Measurements from ENCODE around the gene KIAA1755.

Gene KIAA1755

GRCh38 chr20:38210741-38211140 lies 49.8 kb downstream of the KIAA1755 start:
- Histone ChIP-seq H3K4me3 (ENCODE audit: low read depth, low read length) (no peak overlapping the region), H3K27ac (ENCODE audit: low read depth, low read length) (no peak overlapping the region), H2AFZ (ENCODE audit: low read length, unreplicated experiment) (no peak overlapping the region)

GRCh38 chr20:38209736-38210405 lies 50.7 kb downstream of the KIAA1755 start:
- Histone ChIP-seq H3K27me3 (ENCODE audit: insufficient read depth, low read length) (no peaks in the 10 kb centered on the region), H3K4me1 (ENCODE audit: control insufficient read depth, insufficient read depth, low read length, unreplicated experiment) (peaks cover 24% of the 10 kb centered on the region), H3K4me3 (ENCODE audit: low read depth, low read length) (no peak overlapping the region), H3K79me2 (ENCODE audit: control insufficient read depth, insufficient read depth, low read length, unreplicated experiment) (no peaks in the 10 kb centered on the region), H2AFZ (ENCODE audit: low read length, unreplicated experiment) (no peak overlapping the region), H3K36me3 (ENCODE audit: insufficient read depth, low read length) (no peaks in the 10 kb centered on the region), H3K27ac (ENCODE audit: low read depth, low read length) (no peak overlapping the region)

More at GRCh38 chr20:38210741-38211140, 49.8 kb downstream of the KIAA1755 start:
- no peaks in the 10 kb centered on the region for H3K27me3 ChIP-seq (ENCODE audit: insufficient read depth, low read length)
- H3K4me1 ChIP-seq (ENCODE audit: control insufficient read depth, insufficient read depth, low read length, unreplicated experiment), result peaks cover 24% of the 10 kb centered on the region
- H3K79me2 ChIP-seq (ENCODE audit: control insufficient read depth, insufficient read depth, low read length, unreplicated experiment), result no peaks in the 10 kb centered on the region
- H3K36me3 ChIP-seq (ENCODE audit: insufficient read depth, low read length), result no peaks in the 10 kb centered on the region

- H3K79me2 ChIP-seq (ENCODE audit: control insufficient read depth, insufficient read depth, low read length, unreplicated experiment), result no peaks in the 10 kb centered on the region
- no peak overlapping the region for H3K4me3 ChIP-seq (ENCODE audit: low read depth, low read length)
- no peak overlapping the region for H3K27ac ChIP-seq (ENCODE audit: low read depth, low read length)
- H3K4me1 ChIP-seq (ENCODE audit: control insufficient read depth, insufficient read depth, low read length, unreplicated experiment), result peaks cover 24% of the 10 kb centered on the region
- H3K36me3 ChIP-seq (ENCODE audit: insufficient read depth, low read length), result no peaks in the 10 kb centered on the region
- no peaks in the 10 kb centered on the region for H3K27me3 ChIP-seq (ENCODE audit: insufficient read depth, low read length)
- H2AFZ ChIP-seq (ENCODE audit: low read length, unreplicated experiment), result no peak overlapping the region
Observed at GRCh38 chr20:38209054-38209675, 51.4 kb downstream of the KIAA1755 start.

GRCh38 chr20:38208523-38208922 lies 52.0 kb downstream of the KIAA1755 start:
- Histone ChIP-seq H3K4me3 (ENCODE audit: low read depth, low read length) (no peak overlapping the region), H2AFZ (ENCODE audit: low read length, unreplicated experiment) (no peak overlapping the region), H3K27me3 (ENCODE audit: insufficient read depth, low read length) (no peaks in the 10 kb centered on the region), H3K79me2 (ENCODE audit: control insufficient read depth, insufficient read depth, low read length, unreplicated experiment) (no peaks in the 10 kb centered on the region), H3K27ac (ENCODE audit: low read depth, low read length) (no peak overlapping the region), H3K4me1 (ENCODE audit: control insufficient read depth, insufficient read depth, low read length, unreplicated experiment) (peaks cover 24% of the 10 kb centered on the region), H3K36me3 (ENCODE audit: insufficient read depth, low read length) (no peaks in the 10 kb centered on the region)

- peaks cover 24% of the 10 kb centered on the region for H3K4me1 ChIP-seq (ENCODE audit: control insufficient read depth, insufficient read depth, low read length, unreplicated experiment)
- H2AFZ ChIP-seq (ENCODE audit: low read length, unreplicated experiment), result no peak overlapping the region
- no peaks in the 10 kb centered on the region for H3K27me3 ChIP-seq (ENCODE audit: insufficient read depth, low read length)
- no peak overlapping the region for H3K4me3 ChIP-seq (ENCODE audit: low read depth, low read length)
- no peak overlapping the region for H3K27ac ChIP-seq (ENCODE audit: low read depth, low read length)
- no peaks in the 10 kb centered on the region for H3K79me2 ChIP-seq (ENCODE audit: control insufficient read depth, insufficient read depth, low read length, unreplicated experiment)
- H3K36me3 ChIP-seq (ENCODE audit: insufficient read depth, low read length), result no peaks in the 10 kb centered on the region
Observed at GRCh38 chr20:38208088-38208487, 52.4 kb downstream of the KIAA1755 start.

- Histone ChIP-seq H2AFZ (ENCODE audit: low read length, unreplicated experiment) (no peak overlapping the region), H3K27me3 (ENCODE audit: insufficient read depth, low read length) (no peaks in the 10 kb centered on the region), H3K4me1 (ENCODE audit: control insufficient read depth, insufficient read depth, low read length, unreplicated experiment) (peaks cover 24% of the 10 kb centered on the region), H3K27ac (ENCODE audit: low read depth, low read length) (no peak overlapping the region), H3K4me3 (ENCODE audit: low read depth, low read length) (no peak overlapping the region), H3K79me2 (ENCODE audit: control insufficient read depth, insufficient read depth, low read length, unreplicated experiment) (no peaks in the 10 kb centered on the region), H3K36me3 (ENCODE audit: insufficient read depth, low read length) (no peaks in the 10 kb centered on the region)
Observed at GRCh38 chr20:38207621-38208020, 52.9 kb downstream of the KIAA1755 start.

GRCh38 chr20:38205001-38205400 lies 55.5 kb downstream of the KIAA1755 start:
- no peak overlapping the region for H3K27ac ChIP-seq (ENCODE audit: low read depth, low read length)
- H3K79me2 ChIP-seq (ENCODE audit: control insufficient read depth, insufficient read depth, low read length, unreplicated experiment), result no peaks in the 10 kb centered on the region
- no peak overlapping the region for H2AFZ ChIP-seq (ENCODE audit: low read length, unreplicated experiment)

GRCh38 chr20:38203981-38204357 lies 56.6 kb downstream of the KIAA1755 start:
- no peak overlapping the region for H3K4me3 ChIP-seq (ENCODE audit: low read depth, low read length)
- H2AFZ ChIP-seq (ENCODE audit: low read length, unreplicated experiment), result no peak overlapping the region

More at GRCh38 chr20:38205001-38205400, 55.5 kb downstream of the KIAA1755 start:
- Histone ChIP-seq H3K4me1 (ENCODE audit: control insufficient read depth, insufficient read depth, low read length, unreplicated experiment) (peaks cover 19% of the 10 kb centered on the region), H3K4me3 (ENCODE audit: low read depth, low read length) (no peak overlapping the region), H3K27me3 (ENCODE audit: insufficient read depth, low read length) (no peaks in the 10 kb centered on the region), H3K36me3 (ENCODE audit: insufficient read depth, low read length) (no peaks in the 10 kb centered on the region)

GRCh38 chr20:38203337-38203980 lies 57.1 kb downstream of the KIAA1755 start:
- Histone ChIP-seq H2AFZ (ENCODE audit: low read length, unreplicated experiment) (no peak overlapping the region), H3K27me3 (ENCODE audit: insufficient read depth, low read length) (no peaks in the 10 kb centered on the region), H3K79me2 (ENCODE audit: control insufficient read depth, insufficient read depth, low read length, unreplicated experiment) (no peaks in the 10 kb centered on the region), H3K27ac (ENCODE audit: low read depth, low read length) (no peak overlapping the region), H3K4me3 (ENCODE audit: low read depth, low read length) (no peak overlapping the region), H3K4me1 (ENCODE audit: control insufficient read depth, insufficient read depth, low read length, unreplicated experiment) (peaks cover 12% of the 10 kb centered on the region), H3K36me3 (ENCODE audit: insufficient read depth, low read length) (no peaks in the 10 kb centered on the region)

More at GRCh38 chr20:38203981-38204357, 56.6 kb downstream of the KIAA1755 start:
- H3K79me2 ChIP-seq (ENCODE audit: control insufficient read depth, insufficient read depth, low read length, unreplicated experiment), result no peaks in the 10 kb centered on the region
- no peaks in the 10 kb centered on the region for H3K36me3 ChIP-seq (ENCODE audit: insufficient read depth, low read length)
- H3K27me3 ChIP-seq (ENCODE audit: insufficient read depth, low read length), result no peaks in the 10 kb centered on the region
- H3K4me1 ChIP-seq (ENCODE audit: control insufficient read depth, insufficient read depth, low read length, unreplicated experiment), result peaks cover 11% of the 10 kb centered on the region
- no peak overlapping the region for H3K27ac ChIP-seq (ENCODE audit: low read depth, low read length)

GRCh38 chr20:38202982-38203293 lies 57.6 kb downstream of the KIAA1755 start:
- Histone ChIP-seq H3K27me3 (ENCODE audit: insufficient read depth, low read length) (no peaks in the 10 kb centered on the region), H3K27ac (ENCODE audit: low read depth, low read length) (no peak overlapping the region), H3K79me2 (ENCODE audit: control insufficient read depth, insufficient read depth, low read length, unreplicated experiment) (no peaks in the 10 kb centered on the region), H2AFZ (ENCODE audit: low read length, unreplicated experiment) (no peak overlapping the region), H3K36me3 (ENCODE audit: insufficient read depth, low read length) (no peaks in the 10 kb centered on the region), H3K4me3 (ENCODE audit: low read depth, low read length) (no peak overlapping the region), H3K4me1 (ENCODE audit: control insufficient read depth, insufficient read depth, low read length, unreplicated experiment) (peaks cover 18% of the 10 kb centered on the region)
